Neuronal stem cell (in vitro differentiated cells): ENCODE measurements around the gene TBC1D12.

ENCODE experiments used
- DNase-seq: peaks from one replicate; pipeline ENCODE4 v3.0.0-alpha.2; 2013; ENCODE audit warnings: low spot score
- H2AFZ ChIP-seq: one replicate; pipeline ENCODE4 v1.6.1; 2013; ENCODE audit warnings: mild to moderate bottlenecking, low read length, inconsistent platforms
- H2AK5ac ChIP-seq: 2 replicates; pipeline ENCODE4 v1.6.1; 2013; ENCODE audit warnings: low read depth, mild to moderate bottlenecking, inconsistent platforms, low read length, moderate library complexity, mixed read lengths
- H2BK120ac ChIP-seq: 2 replicates; pipeline ENCODE4 v1.6.1; 2013; ENCODE audit warnings: low read depth, mild to moderate bottlenecking, inconsistent platforms, low read length, moderate library complexity, mixed read lengths
- H2BK12ac ChIP-seq: one replicate; pipeline ENCODE4 v1.6.1; 2013; ENCODE audit warnings: low read length, inconsistent platforms
- H2BK15ac ChIP-seq: 2 replicates; pipeline ENCODE4 v1.6.1; 2013; ENCODE audit warnings: mild to moderate bottlenecking, low read length, inconsistent platforms, mixed read lengths
- H2BK5ac ChIP-seq: one replicate; pipeline ENCODE4 v1.6.1; 2013; ENCODE audit warnings: inconsistent platforms, mild to moderate bottlenecking, low read length, moderate library complexity
- H3K14ac ChIP-seq: one replicate; pipeline ENCODE4 v1.6.1; 2013; ENCODE audit warnings: low read length, inconsistent platforms
- H3K18ac ChIP-seq: 2 replicates; pipeline ENCODE4 v1.6.1; 2013; ENCODE audit warnings: low read length, inconsistent platforms
- H3K23ac ChIP-seq: 2 replicates; pipeline ENCODE4 v1.6.1; 2013; ENCODE audit warnings: low read depth, mild to moderate bottlenecking, mixed read lengths, low read length, inconsistent platforms; ENCODE audit not compliant: poor library complexity
- H3K27ac ChIP-seq: replicated peaks from 3 replicates; pipeline ENCODE4 v1.5.1; 2013; ENCODE audit warnings: low read length, inconsistent platforms
- H3K27me3 ChIP-seq, 3 experiments: 2 replicates each; pipeline ENCODE4 v1.6.1; 2013; ENCODE audit warnings: low read length in 3 of 3, mild to moderate bottlenecking in 2 of 3, inconsistent platforms in 1 of 3, low read depth in 1 of 3, mixed read lengths in 1 of 3, moderate library complexity in 1 of 3; ENCODE audit not compliant: control insufficient read depth in 3 of 3, insufficient read depth in 3 of 3
- H3K36me3 ChIP-seq, 2 donors: replicated peaks in 1 of 2; 2 replicates each; pipeline ENCODE4 v1.6.1; 2013; ENCODE audit warnings: low read length in 2 of 2; ENCODE audit not compliant: control insufficient read depth in 2 of 2, insufficient read depth in 2 of 2
- H3K4ac ChIP-seq: 2 replicates; pipeline ENCODE4 v1.6.1; 2013; ENCODE audit warnings: inconsistent platforms, mild to moderate bottlenecking, low read length, moderate library complexity
- H3K4me1 ChIP-seq, 2 donors: 1 replicate in 1 of 2; 2 replicates in 1 of 2; pipeline ENCODE4 v1.6.1; 2013; ENCODE audit warnings: low read length in 2 of 2, low read depth in 1 of 2; ENCODE audit not compliant: control insufficient read depth in 2 of 2, insufficient read depth in 1 of 2
- H3K4me2 ChIP-seq: one replicate; pipeline ENCODE4 v1.6.1; 2013; ENCODE audit warnings: mild to moderate bottlenecking, low read length, inconsistent platforms; ENCODE audit not compliant: insufficient read depth, poor library complexity, severe bottlenecking
- H3K4me3 ChIP-seq, 2 donors: 2 replicates each; pipeline ENCODE4 v1.5.1; 2013; ENCODE audit warnings: low read length in 2 of 2, mild to moderate bottlenecking in 2 of 2, inconsistent platforms in 1 of 2, moderate library complexity in 1 of 2
- H3K79me1 ChIP-seq: one replicate; pipeline ENCODE4 v1.6.1; 2013; ENCODE audit warnings: low read depth, mild to moderate bottlenecking, inconsistent platforms, low read length, moderate library complexity
- H3K9ac ChIP-seq: one replicate; pipeline ENCODE4 v1.6.1; 2013; ENCODE audit warnings: mild to moderate bottlenecking, low read depth, low read length, inconsistent platforms; ENCODE audit not compliant: poor library complexity
- H3K9me3 ChIP-seq, 2 donors: replicated peaks in 1 of 2; 2 replicates each; pipeline versions ENCODE3 to v1.6.1; 2013; ENCODE audit warnings: low read length in 2 of 2, mild to moderate bottlenecking in 2 of 2, inconsistent platforms in 1 of 2, low read depth in 1 of 2, mixed read lengths in 1 of 2, moderate library complexity in 1 of 2; ENCODE audit not compliant: control insufficient read depth in 2 of 2, insufficient read depth in 1 of 2
- H4K8ac ChIP-seq: one replicate; pipeline ENCODE4 v1.6.1; 2013; ENCODE audit warnings: low read depth, mild to moderate bottlenecking, inconsistent platforms, low read length, moderate library complexity
- H4K91ac ChIP-seq: one replicate; pipeline ENCODE4 v1.6.1; 2013; ENCODE audit warnings: low read length, low read depth, mild to moderate bottlenecking, inconsistent platforms; ENCODE audit not compliant: poor library complexity
- WGBS, 2 donors: extraction: QIAGEN DNeasy Blood & Tissue Kit; methylation state at CpG; one replicate each; pipeline ENCODE4 v1.1.7; 2013; ENCODE audit warnings: missing lambda C conversion rate in 2 of 2, mixed read lengths in 1 of 2; ENCODE audit not compliant: insufficient read length in 2 of 2, insufficient replicate concordance in 1 of 2; ENCODE audit errors: extremely low coverage in 2 of 2; 5-methylcytosine and 5-hydroxymethylcytosine counted together

The TBC1D12 gene

DNA sequence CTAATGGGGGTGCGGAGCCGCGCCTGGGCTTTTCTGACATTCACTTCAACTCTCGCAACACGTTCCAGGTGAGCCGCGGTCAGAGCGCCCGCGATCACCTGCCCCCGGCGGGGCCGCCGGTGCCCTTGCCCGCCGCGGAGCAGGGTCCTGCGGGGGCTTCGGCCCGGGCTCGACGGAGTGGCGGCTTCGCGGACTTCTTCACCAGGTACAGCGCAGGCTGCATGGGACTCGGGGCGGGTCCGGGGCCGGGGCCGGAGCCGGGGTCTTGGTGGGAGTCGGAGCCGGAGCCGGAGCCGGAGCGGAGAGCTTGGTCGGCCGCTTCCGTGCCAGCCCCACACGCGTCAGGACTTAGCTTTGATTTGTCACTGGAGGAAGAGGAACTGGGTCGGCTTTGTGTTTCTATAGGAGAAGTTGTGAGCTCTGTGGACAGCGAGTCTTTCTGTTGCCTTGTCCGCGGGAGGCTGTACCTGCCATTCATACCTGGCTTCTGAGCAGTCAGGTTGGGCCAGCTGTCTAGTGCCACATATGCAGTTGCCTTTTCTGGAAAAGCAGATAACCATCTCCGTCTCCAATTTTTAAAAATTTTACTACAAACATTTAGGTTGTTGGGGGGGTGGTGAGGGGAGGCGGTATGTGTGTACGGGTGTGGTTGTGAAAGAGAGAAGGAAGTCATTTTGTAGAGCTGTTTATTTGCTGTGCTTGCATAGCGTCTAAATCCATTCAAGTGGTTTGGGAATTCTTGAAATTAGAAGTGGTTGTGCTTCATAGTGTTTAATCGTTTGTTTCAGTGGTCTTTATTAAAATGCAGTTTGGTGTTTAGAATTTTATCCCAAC lies 1.3 kb downstream of the TBC1D12 start:
- Histone ChIP-seq H3K4ac (no peak overlapping the region), H3K23ac (peak overlapping the region; percentile 80), H3K9me3 (peaks cover 0 to 3% of the 10 kb centered on the region in 2 donors), H2BK12ac (no peak overlapping the region), H3K27me3 (peaks cover 0 to 14% (median 0%) of the 10 kb centered on the region in 3 experiments), H4K8ac (no peak overlapping the region), H4K91ac (no peak overlapping the region), H3K79me1 (no peaks in the 10 kb centered on the region), H3K18ac (peak overlapping the region; percentile 98), H3K14ac (peak overlapping the region; percentile 56), H2BK5ac (peak overlapping the region; percentile 39), H2BK120ac (no peak overlapping the region), H3K27ac (no peak overlapping the region), H3K9ac (peak overlapping the region; percentile 88), H2BK15ac (peak overlapping the region; percentile 67), H2AK5ac (no peak overlapping the region), H3K4me3 (peak overlapping the region; percentile 91 to 92), H3K4me1 (peaks cover 1 to 3% of the 10 kb centered on the region in 2 donors), H2AFZ (peak overlapping the region; percentile 94), H3K36me3 (no peaks in the 10 kb centered on the region), H3K4me2 (peak overlapping the region; percentile 86)
- 100% methylated on average over 2 of the region's 51 CpGs; no CpG with 5 or more reads in 1 of the 2 donors for WGBS, 2 donors
- peak; percentile 21 for DNase-seq

DNA sequence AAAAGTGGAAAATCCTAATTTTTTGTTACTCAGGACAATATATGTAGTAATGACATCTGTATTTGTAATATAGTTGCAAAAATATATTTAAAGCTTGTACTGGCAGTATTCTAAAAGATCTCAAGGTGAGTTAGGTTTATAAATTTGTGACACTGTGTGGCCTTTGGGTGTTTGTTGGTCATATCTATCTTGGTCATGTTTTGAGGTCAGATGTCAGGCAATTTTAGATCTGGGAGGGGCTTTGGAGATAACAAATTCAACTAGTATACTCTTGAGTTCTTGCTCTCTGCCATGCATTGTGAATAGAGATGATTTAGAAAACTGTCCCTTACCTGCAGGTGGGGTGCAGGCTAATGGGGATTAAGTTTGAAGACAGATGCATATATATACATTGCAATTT lies 3.1 kb downstream of the TBC1D12 start:
- Histone ChIP-seq H3K9me3 (peaks cover 0 to 3% of the 10 kb centered on the region in 2 donors), H4K8ac (no peak overlapping the region), H3K27me3 (peaks cover 0 to 14% (median 0%) of the 10 kb centered on the region in 3 experiments), H2BK120ac (no peak overlapping the region), H2AFZ (no peak overlapping the region), H3K79me1 (no peaks in the 10 kb centered on the region), H2BK5ac (no peak overlapping the region), H3K4me3 (no peak overlapping the region), H3K14ac (no peak overlapping the region), H2AK5ac (no peak overlapping the region), H3K9ac (no peak overlapping the region), H3K4me1 (peaks cover 1 to 11% of the 10 kb centered on the region in 2 donors), H2BK15ac (no peak overlapping the region), H3K18ac (no peak overlapping the region), H2BK12ac (no peak overlapping the region), H3K4ac (no peak overlapping the region), H3K23ac (no peak overlapping the region), H3K27ac (no peak overlapping the region), H3K36me3 (no peaks in the 10 kb centered on the region), H4K91ac (no peak overlapping the region), H3K4me2 (no peak overlapping the region)
- DNase-seq: no peak

DNA sequence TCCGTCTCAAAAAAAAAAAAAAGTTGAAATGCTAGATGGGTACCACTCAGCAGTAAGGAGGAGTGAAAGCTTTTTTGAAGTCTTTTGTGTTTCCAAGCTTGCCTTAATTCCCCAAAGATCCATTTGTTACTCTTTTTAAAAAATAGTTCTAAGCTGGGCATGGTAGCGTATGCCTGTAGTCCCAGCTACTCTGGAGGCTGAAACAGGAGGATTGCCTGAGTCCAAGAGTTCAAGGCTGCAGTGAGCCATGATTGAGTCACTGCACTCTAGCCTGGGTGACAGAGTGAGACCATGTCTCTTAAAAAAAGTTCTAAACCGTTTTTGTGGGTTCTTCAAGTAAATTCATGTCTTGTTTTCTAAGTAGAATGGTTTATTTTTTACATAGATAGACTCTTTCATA lies 5.3 kb downstream of the TBC1D12 start:
- Histone ChIP-seq H3K18ac (no peak overlapping the region), H2AK5ac (no peak overlapping the region), H3K14ac (no peak overlapping the region), H3K4ac (no peak overlapping the region), H4K91ac (no peak overlapping the region), H2BK120ac (no peak overlapping the region), H2BK5ac (no peak overlapping the region), H3K79me1 (no peaks in the 10 kb centered on the region), H3K9me3 (no peaks in the 10 kb centered on the region), H3K27ac (no peak overlapping the region), H3K36me3 (no peaks in the 10 kb centered on the region), H4K8ac (no peak overlapping the region), H3K4me1 (peaks cover 0 to 11% of the 10 kb centered on the region in 2 donors), H2AFZ (no peak overlapping the region), H2BK12ac (no peak overlapping the region), H3K4me3 (no peak overlapping the region), H3K9ac (no peak overlapping the region), H3K23ac (no peak overlapping the region), H3K4me2 (no peak overlapping the region), H2BK15ac (no peak overlapping the region), H3K27me3 (peaks cover 0 to 14% (median 0%) of the 10 kb centered on the region in 3 experiments)
- DNase-seq: no peak
- WGBS, 2 donors: no CpG with 5 or more reads among the region's 3 CpGs

GRCh38 chr10:94409021-94409657 lies 6.8 kb downstream of the TBC1D12 start:
- Histone ChIP-seq H3K4me1 (peaks cover 0 to 11% of the 10 kb centered on the region in 2 donors), H3K18ac (no peak overlapping the region), H3K27ac (no peak overlapping the region), H2AFZ (no peak overlapping the region), H3K14ac (no peak overlapping the region), H3K9me3 (no peaks in the 10 kb centered on the region), H2BK5ac (no peak overlapping the region), H3K36me3 (no peaks in the 10 kb centered on the region), H3K4me2 (no peak overlapping the region), H3K4me3 (peak overlapping the region in 1 of 2 donors; percentile 4), H3K27me3 (peaks cover 0 to 6% (median 0%) of the 10 kb centered on the region in 3 experiments), H3K23ac (no peak overlapping the region), H2BK120ac (no peak overlapping the region), H2BK15ac (no peak overlapping the region), H3K9ac (no peak overlapping the region), H4K8ac (no peak overlapping the region), H4K91ac (no peak overlapping the region), H3K4ac (no peak overlapping the region), H2AK5ac (no peak overlapping the region), H2BK12ac (no peak overlapping the region), H3K79me1 (no peaks in the 10 kb centered on the region)
- WGBS, 2 donors: no CpG with 5 or more reads among the region's 7 CpGs
- no peak for DNase-seq
